ENCODE measurements around the gene GNGT1.

DNA sequence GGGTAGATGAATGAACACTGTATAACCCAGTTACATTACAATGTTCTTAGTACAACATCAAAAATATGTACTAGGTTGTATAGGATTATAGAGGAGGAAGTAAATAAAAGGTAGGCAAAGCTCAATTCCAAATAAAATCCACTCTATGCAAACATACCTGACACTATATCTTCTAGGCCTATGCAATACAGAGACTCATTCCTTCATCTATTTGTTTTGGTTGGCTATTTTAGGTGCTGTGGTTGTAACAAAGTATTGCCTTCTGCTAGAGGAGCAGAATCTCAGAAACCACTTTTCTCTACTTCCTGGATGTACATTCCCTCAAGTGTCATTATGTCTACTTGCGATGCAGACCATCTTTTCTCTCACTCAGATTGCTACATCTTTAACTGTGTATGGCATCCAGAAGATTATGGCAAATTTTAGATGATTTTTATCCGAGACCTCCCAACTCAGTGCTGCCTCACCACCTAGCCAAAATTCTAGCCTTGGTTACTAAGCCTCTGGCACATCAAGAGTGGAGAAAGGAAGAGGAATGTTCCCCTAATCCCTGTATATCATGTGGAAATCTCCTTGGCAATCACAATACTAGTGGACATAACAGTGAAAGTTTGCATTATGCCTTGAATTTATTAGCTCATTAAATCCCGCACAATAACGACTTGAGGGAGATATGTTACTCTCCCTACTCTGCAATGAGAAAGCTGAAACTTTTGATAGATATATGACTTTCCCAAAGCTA is 10.3 kb upstream of the GNGT1 start:
- TF ChIP-seq, protein P1, sequence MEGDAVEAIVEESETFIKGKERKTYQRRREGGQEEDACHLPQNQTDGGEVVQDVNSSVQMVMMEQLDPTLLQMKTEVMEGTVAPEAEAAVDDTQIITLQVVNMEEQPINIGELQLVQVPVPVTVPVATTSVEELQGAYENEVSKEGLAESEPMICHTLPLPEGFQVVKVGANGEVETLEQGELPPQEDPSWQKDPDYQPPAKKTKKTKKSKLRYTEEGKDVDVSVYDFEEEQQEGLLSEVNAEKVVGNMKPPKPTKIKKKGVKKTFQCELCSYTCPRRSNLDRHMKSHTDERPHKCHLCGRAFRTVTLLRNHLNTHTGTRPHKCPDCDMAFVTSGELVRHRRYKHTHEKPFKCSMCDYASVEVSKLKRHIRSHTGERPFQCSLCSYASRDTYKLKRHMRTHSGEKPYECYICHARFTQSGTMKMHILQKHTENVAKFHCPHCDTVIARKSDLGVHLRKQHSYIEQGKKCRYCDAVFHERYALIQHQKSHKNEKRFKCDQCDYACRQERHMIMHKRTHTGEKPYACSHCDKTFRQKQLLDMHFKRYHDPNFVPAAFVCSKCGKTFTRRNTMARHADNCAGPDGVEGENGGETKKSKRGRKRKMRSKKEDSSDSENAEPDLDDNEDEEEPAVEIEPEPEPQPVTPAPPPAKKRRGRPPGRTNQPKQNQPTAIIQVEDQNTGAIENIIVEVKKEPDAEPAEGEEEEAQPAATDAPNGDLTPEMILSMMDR (IDR thresholded peaks at IDR 0.05; ENCODE audit: extremely low read depth in 1 of 2, insufficient read depth in 1 of 2, low read depth in 1 of 2, low read length in 2 of 2) = no peak
- TF ChIP-seq POLR2A (IDR thresholded peaks at IDR 0.05; ENCODE audit: low read depth, low read length) (no peak), GATA2 (IDR thresholded peaks at IDR 0.05; ENCODE audit: insufficient read depth, insufficient read length, low read depth, low read length) (no peak), EZH2 (IDR thresholded peaks at IDR 0.05; ENCODE audit: borderline replicate concordance, low read depth, low read length, severe bottlenecking) (no peak)
- TF ChIP-seq, protein P2, sequence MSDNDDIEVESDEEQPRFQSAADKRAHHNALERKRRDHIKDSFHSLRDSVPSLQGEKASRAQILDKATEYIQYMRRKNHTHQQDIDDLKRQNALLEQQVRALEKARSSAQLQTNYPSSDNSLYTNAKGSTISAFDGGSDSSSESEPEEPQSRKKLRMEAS (IDR thresholded peaks at IDR 0.05; ENCODE audit: insufficient read depth, insufficient read length) = no peak

Data from endothelial cell of umbilical vein (primary cell).